Activated CD4-positive, alpha-beta T cell treated with anti-CD3 and anti-CD28 coated beads, Interleukin-2, amount 50 U/mL, for 24 hours (primary cell): ENCODE data around the gene PLEKHA6.

Experiments
- DNase-seq, 2 donors: peaks; one replicate each; pipeline ENCODE4 v3.0.0-alpha.2; 2020; ENCODE audit warnings: low read depth in 1 of 2, low spot score in 1 of 2

Gene PLEKHA6

DNA sequence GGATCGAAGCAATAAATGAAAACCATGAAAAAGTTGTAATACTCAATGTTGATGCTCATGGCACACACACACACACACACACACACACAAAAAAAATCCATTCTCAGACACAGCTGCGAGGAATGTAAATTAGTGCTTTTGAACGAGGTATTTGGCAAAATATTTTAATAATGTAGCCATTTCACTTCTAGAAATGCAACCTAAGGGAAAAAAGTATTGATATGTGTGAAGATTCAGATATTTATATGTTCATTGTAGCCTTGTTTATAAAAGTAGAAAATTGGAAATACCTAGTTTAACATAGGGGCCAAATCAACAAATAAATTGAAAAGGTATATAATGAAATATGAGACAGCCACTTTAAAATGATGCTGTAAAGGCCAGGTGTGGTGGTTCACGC, 3.8 kb downstream of the PLEKHA6 start:
- no peak for DNase-seq

DNA sequence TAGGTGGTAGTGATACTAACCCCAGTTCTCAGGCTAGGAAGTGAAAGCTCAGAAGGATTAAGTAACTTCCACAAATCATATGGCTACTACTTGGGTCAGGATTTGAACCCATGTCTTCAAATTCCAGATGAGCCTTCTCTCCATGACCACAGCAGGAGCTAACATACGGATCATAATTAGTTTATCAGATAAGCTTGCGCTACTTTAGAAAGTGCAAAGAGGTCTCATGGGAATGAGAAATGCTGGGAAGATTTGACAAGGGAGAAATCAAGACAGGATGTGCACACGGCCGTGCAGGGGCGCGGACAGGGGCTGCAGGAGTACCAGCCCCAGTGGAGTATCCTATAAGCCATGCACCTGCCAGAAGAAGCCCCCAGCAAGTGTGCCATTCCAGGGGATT, 5.2 kb downstream of the PLEKHA6 start:
- DNase-seq = no peak

- no peak for DNase-seq
Measured at GRCh38 chr1:204353213-204353910, 6.4 kb downstream of the PLEKHA6 start.

DNA sequence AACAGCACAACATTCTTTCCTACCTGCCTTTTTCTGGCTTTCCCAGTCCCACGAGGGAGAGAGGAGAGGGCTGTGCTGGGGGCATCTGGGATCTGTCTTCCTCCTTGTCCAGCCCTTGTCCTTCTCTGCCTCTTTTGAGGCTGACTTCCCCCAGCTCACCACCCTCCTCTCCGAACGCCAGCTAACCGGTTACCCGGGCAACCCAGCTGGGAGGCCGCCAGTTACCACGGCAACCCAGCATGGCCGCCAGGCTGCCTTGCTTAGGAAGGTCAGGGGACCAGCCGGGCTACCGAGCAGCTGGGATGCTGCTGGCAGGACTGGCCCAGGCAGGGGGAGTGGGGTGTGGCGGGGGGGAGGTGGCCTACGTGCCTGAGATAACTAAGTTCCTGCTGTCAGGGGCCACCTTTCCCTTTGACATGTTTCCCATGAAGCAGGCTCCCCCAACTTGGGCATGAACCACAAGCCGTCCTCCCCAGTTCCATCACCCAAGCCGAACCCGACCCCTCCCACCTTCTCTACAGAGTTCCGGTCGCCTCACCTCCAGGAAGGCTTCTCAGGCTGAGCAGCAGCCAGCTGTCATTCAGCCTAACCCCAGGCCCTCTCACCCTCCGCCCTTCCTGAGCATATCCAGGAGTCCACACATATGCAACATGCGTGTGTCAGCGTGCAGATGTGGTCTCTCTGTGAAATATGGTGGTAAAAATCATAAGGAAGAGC, 8.7 kb downstream of the PLEKHA6 start:
- DNase-seq = no peak

- no peak for DNase-seq
Measured at GRCh38 chr1:204350312-204350711, 9.4 kb downstream of the PLEKHA6 start.

DNA sequence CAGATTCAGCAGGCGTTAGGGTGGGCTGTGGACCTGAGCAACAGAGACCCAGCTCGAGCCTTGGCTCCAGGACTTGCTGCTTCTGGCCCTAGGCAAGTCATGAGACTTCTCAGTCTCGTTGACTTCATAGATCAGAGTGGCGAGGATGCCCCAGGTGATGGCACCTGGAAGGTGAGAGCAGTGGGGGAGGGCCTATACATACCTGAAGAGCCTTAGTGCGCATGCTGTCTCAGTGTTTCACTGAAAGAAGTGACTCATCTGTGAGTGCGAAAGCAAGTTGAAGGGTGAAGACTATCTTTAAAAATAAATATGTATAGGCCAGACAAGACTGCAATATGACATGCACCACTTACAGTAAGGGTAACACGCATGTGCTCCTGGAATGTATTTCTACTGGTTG, 10.1 kb downstream of the PLEKHA6 start:
- no peak for DNase-seq

GRCh38 chr1:204348722-204349121, 11.0 kb downstream of the PLEKHA6 start:
- no peak for DNase-seq

- DNase-seq = no peak
Measured at GRCh38 chr1:204348242-204348641, 11.5 kb downstream of the PLEKHA6 start.

DNA sequence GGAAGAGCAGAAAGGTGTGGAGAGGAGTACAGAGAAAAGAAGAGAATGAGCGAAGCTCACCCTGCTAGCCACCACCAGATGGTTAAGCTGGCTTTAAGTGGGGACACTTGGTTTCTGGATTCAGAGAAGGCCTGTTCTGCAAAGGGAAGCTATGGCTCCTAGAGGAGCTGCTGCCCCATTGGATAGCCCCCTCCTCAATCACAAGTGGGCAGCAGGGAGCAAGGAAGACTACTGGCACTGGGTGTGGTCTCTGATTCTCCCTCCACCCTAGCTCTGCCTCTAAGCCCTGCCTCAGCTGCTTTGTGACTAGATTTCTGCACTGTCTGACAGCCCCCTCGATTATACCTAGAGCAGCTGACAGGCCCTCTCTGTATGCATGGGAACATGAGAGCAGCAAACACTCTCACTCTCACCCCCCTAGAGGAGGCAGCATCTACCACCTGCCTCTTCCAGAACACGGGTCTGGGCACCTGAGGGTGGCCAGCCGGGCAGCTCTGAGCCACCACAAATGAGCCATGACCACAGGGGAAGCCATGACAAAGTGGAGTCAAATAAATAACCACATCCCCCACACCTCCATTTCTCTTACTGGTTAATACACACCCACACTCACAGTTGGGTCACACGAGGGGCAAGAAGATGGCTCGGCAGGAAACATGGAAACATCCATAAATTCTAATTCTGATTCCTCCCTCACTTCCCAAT, 13.6 kb downstream of the PLEKHA6 start:
- DNase-seq = no peak

- DNase-seq = no peak
Measured at GRCh38 chr1:204345438-204345841, 14.3 kb downstream of the PLEKHA6 start.

DNA sequence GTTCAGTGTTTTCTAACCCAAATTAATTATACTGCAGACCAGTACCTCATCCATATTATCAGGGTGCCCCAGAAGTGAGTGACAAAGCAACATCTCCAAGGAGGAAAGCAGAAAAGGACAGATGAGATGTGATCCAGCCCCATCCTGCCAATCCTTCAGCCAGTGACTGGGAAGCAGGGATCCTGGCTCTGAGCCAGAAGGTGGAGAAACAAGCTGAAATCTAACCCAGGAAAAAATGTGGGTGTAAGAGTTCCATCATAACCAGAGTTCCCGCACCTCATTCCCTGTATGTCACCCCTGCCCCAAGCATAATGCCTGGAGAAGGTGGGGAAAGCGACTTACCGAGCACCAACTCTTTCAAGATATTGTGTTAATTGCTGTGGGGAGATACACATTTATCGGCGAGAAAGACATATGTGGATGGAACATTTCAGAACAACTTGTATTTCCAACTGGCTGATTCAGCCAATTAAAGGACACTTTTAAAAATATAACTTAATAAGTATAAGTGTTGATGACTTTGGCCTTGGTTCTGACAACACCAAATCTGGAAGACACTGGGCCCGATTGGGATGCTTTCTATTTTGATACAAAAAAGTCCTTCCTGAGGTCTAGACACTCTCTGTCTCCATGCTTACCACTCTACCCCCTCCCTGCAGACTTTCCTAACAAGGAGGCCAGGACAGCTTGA, 14.9 kb downstream of the PLEKHA6 start:
- no peak for DNase-seq

DNA sequence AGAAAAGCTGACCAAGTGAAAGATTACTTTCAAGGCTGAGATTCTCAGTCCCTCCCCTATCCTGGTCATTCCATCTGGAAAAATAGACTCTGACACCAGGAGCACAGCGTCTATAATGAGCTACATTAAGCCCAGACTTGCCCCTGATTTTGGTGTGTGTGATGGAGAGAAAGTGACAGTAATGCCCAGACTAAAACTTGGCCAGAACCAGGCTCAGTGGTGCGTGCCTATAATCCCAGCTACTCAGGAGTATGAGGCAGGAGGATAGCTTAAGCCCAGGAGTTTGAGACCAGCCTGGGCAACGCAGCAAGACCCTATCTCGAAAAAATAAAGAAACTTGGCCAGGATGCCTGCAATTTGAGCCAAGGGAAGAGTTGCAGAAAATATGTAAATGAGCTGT, 15.9 kb downstream of the PLEKHA6 start:
- DNase-seq = no peak

- no peak for DNase-seq
Measured at GRCh38 chr1:204343247-204343646, 16.5 kb downstream of the PLEKHA6 start.

DNA sequence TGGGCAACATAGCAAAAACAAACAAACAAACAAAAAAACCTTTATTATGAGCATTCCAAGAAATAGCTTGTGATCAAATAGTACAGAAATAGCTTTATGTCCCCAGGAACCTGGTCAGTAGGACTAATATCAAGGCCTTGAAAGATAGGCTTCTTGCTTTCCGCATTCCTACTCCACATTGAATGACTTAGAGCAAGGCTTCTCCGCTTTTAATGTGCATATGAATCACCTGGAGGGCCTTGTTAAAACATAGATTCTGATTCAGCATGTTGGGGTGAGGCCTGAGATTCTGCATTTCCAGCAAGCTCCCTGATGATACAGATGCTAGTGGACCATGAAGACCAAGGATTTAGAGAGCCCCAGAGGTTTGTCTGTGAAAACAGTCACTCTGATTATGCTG, 17.4 kb downstream of the PLEKHA6 start:
- DNase-seq = no peak

GRCh38 chr1:204341380-204341779, 18.3 kb downstream of the PLEKHA6 start:
- DNase-seq = no peak

- no peak for DNase-seq
Measured at GRCh38 chr1:204340081-204340889, 19.4 kb downstream of the PLEKHA6 start.

- no peak for DNase-seq
Measured at GRCh38 chr1:204339541-204339940, 20.2 kb downstream of the PLEKHA6 start.

- no peak for DNase-seq
Measured at GRCh38 chr1:204338997-204339396, 20.7 kb downstream of the PLEKHA6 start.

DNA sequence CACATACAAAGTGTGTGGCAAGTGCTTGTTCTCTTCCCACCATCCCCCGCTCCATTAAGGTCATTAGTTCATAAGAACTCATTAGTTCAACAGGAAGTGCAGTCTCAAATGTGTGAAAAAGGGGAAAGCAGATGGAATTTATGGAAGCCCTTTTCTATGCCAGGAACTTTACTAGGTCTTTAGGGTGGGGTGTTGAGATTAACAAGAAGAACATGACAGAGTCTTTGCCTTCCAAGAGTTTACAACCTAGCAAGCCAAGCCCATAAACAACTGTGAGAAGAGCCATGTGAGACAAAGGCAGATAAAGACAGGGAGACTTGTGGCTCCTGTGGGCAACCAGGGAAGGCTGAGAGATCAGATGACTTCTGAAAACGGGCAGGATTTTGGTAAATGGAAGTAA, 21.4 kb downstream of the PLEKHA6 start:
- DNase-seq = no peak

DNA sequence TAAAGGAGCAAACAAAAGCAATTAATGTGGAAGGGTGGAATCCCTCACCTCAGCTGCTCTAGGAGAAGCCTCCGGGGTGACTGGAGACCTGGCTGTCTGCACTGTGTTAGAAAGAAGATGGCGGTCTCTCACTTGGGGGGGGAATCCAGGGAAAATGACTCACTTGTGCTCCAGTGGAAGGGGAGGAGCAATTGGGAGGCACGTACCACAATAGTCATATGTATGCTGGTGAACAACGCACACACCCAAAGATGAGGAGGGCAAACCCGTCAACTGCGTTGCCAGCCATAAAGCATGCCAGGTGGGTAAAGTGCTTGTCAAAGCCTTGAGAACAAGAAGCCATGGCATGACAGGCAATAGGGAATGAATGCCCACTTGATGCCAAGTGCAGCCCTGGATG, 22.1 kb downstream of the PLEKHA6 start:
- DNase-seq = no peak

- DNase-seq = no peak
Measured at GRCh38 chr1:204337036-204337429, 22.7 kb downstream of the PLEKHA6 start.
